ENCODE results near the gene SLC17A8.
"Not testable (repeated sequence)": the region's sequence is repeated elsewhere in the genome, so short reads cannot be mapped to it uniquely, and the experiment has no call there.

Gene SLC17A8

GRCh38 chr12:100427078-100427477 lies 70.2 kb downstream of the SLC17A8 start:
- no peak for DNase-seq (ENCODE audit: low read depth in 2 of 2)

DNA sequence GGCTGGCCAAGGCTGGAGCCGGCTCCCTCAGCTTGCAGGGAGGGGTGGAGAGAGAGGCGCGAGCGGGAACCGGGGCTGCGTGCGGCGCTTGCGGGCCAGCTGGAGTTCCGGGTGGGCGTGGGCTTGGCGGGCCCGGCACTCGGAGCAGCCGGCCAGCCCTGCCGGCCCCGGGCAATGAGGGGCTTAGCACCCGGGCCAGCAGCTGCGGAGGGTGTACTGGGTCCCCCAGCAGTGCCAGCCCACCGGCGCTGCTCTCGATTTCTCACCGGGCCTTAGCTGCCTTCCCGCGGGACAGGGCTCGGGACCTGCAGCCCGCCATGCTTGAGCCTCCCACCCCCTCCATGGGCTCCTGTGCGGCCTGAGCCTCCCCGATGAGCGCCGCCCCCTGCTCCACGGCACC lies 73.4 kb downstream of the SLC17A8 start:
- DNase-seq (ENCODE audit: low read depth in 2 of 2) = not testable (repeated sequence)

DNA sequence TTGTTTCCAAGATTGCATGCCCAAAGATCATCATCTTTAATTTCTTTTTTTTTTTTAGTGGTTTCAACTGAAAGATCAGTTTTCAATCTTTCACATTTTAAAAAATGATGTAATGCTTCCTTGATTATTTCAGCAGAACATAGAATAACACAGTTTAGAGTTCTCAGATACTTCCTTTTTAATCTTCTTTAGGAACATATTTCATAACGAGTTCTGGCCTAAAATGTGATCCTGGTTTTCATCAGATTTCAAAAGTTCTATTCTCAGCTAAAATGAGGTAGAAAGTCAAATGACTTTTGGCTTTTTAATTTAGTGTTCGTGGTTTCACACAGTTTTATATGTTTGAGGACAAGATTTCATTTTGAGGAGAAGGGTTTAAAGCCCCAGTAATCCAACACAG lies 76.8 kb downstream of the SLC17A8 start:
- no peak for DNase-seq (ENCODE audit: low read depth in 2 of 2)

- DNase-seq (ENCODE audit: low read depth in 2 of 2) = no peak
These were observed 77.3 kb downstream of the SLC17A8 start for GRCh38 chr12:100434177-100434576.

- no peak for DNase-seq (ENCODE audit: low read depth in 2 of 2)
These were observed 79.1 kb downstream of the SLC17A8 start for GRCh38 chr12:100435957-100436356.

DNA sequence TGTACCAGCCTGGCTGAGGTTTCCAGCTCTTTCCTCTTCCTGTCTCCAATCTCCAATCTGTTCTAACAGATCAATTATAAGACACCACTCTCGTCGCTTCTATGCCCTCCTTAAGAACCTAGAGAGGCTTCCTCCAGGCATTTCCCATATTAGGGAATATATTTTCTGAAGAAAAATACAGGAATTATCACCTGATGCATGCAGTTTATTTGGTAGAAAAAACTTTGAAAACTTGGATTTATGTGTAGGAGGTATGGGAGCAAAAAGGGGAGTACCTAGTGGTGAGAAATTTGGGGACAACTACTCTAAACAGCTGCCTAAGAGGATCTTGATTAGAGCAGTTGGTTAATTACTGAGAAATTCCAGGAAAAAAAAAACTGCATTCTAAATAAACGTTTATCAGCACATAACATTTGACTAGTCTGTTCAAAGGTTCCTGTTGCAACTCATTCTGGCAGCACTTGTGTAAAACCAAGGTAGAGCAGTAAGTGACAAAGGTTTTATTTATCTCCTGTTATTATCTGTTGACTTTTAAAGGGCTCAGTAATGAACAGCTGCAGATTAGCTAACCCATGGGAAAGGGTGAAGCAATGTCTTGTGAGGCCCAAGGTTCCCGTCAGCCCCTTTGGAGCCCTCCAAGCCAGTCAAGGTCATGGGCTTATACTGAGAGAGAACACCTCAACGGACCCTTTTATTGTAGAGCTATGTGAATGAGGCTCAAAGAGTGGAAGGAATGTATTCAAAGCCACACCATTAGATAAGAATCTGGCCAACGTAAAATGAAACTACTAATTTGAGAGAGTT lies 80.4 kb downstream of the SLC17A8 start:
- DNase-seq (ENCODE audit: low read depth in 2 of 2) = no peak

- no peak for DNase-seq (ENCODE audit: low read depth in 2 of 2)
These were observed 82.9 kb downstream of the SLC17A8 start for GRCh38 chr12:100439797-100440196.

- DNase-seq (ENCODE audit: low read depth in 2 of 2) = no peak
These were observed 85.5 kb downstream of the SLC17A8 start for GRCh38 chr12:100442403-100442802.

DNA sequence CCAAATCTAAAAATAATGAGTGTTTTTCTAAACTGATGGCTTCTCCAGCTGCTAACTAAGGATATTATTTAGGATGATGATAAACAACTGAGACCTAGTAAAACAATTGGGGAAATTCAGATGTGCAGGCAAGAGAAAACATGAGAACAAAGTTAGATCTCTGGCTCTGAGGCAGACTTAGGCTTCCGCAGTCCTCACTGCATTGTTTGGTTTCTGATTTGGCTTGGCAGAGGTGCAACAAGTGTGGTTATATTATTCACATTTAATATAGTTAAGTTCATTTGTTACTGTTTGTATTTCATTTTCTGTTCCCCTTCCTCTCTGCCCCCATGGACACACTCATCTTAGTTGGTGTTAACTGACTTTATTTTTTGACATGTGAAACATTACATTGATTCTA lies 86.6 kb downstream of the SLC17A8 start:
- DNase-seq (ENCODE audit: low read depth in 2 of 2) = no peak

GRCh38 chr12:100445081-100445481 lies 88.2 kb downstream of the SLC17A8 start:
- no peak for DNase-seq (ENCODE audit: low read depth in 2 of 2)

GRCh38 chr12:100447381-100447780 lies 90.5 kb downstream of the SLC17A8 start:
- no peak for DNase-seq (ENCODE audit: low read depth in 2 of 2)

DNA sequence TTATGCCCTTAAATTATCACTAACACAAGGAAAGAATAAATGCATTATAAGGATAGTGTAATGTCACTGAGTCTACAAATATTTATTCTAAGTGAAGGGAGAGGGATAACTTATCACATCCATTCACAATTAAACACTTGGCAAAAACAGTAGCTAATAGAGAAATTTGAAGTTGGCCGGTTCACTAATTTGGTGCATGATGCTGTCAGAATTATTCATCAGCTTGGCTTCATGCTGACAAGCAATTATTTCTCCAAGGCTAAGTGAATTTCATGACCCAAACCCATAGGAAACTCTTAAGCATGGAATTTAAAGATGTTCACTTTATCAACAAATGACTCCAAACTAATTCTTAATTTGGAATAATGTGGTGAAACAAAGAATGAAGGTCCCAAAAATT lies 91.8 kb downstream of the SLC17A8 start:
- DNase-seq (ENCODE audit: low read depth in 2 of 2) = no peak

- no peak for DNase-seq (ENCODE audit: low read depth in 2 of 2)
These were observed 93.9 kb downstream of the SLC17A8 start for GRCh38 chr12:100450735-100451134.

DNA sequence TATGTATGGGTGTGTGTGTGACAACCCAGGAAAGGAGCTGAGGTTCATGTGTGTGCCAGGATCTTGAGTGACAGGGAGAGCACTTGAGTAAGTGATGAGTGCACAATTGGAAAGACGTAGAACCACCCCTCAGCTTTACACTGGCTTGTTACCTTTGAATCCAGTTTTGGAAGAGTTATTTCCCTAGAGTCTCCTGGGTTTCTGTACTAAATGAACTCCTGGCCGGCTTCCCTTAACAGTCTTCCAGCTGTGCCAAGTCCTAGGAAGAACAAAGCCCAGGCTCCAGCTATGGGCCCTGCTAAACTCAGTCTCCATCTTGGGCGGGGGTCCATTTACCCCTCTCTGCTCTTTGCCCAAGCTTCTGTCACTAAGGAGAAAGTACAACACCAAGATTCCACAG lies 97.1 kb downstream of the SLC17A8 start:
- DNase-seq (ENCODE audit: low read depth in 2 of 2) = no peak

DNA sequence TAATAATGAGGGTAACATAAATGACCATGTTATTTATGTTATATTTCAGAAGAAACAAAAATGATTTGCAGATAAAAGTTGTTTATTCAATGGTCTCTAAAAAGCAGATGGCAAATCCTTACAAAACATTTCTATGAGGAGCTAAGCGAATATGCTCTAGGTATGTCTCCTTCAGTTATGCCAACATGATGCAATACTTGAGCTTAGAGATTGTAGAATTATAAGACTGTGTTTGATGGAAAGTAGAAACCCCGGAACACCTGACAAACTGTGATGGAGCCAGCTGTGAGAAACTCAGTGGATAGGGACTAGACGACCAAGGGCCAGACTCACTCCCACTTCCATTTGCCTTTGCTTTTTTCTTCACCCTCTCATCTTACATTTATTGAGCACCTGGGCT lies 99.0 kb downstream of the SLC17A8 start:
- DNase-seq (ENCODE audit: low read depth in 2 of 2) = no peak

- DNase-seq (ENCODE audit: low read depth in 2 of 2) = no peak
These were observed 101.3 kb downstream of the SLC17A8 start for GRCh38 chr12:100458191-100458590.

DNA sequence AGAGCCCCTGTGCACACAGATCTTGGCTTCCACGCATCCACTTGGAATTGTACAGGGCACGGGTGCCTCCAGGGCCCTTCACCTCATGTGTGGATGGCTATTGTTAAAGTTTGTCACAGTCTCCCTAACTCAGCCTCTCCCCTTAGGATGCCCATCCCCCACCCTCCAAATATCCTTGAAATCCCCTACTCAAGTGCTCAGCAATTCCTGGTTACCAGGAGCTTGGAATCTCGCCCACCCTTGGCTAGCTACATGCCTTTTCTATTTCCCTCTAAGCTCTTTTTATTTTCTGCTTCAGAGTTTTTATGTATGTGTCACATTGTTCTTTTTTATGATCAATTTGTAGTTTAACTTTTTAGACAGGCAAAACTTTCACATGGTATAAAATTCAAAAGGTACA lies 103.8 kb downstream of the SLC17A8 start:
- DNase-seq (ENCODE audit: low read depth in 2 of 2) = no peak

DNA sequence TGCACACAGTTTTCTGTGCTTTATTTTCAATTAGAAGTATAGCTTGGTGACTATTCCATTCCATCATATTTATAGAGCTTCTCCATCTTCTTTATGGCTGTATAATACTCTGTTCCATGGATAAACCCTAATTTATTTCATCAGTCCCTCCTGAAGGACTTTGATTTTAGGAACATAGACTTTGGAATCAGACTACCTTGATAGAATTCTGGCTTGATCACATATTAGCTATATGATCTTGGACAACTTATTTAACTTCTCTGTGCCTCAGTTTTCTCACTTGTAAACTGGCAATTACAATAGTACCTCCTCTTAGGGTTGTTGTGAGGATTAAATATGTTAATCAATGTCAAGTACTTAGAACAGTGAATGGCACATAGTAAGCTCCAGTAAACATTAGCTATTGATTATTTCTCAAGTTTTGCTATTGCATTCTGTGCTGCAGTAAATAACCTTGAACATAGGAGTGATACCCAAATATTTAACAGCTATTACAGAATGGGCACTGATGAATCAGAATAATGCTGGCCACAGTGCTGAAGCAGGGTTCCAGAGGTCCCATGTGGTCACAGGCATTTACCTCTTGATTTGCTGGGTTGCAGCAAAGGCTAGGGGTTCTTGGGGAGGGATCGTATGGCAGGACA lies 104.6 kb downstream of the SLC17A8 start:
- DNase-seq (ENCODE audit: low read depth in 2 of 2) = no peak

DNA sequence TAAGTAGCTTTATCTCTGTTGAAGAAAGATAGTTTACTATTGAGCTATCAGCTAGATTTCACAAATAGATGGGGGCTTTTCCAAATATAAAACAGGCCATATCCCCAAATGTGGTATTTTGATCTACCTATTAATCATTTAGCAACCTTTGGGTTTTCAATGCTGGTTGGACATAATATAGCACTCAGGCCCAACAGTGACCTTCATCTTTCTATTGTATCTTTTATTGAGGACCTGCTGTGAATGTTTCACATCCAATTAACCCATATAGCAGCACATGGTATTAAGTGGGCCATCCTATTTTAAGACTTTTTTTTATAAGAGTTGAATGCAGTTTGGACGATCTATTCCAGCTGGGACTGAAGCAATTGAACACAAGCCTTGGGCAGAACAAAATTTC lies 106.8 kb downstream of the SLC17A8 start:
- no peak for DNase-seq (ENCODE audit: low read depth in 2 of 2)

GRCh38 chr12:100464529-100464928 lies 107.7 kb downstream of the SLC17A8 start:
- DNase-seq (ENCODE audit: low read depth in 2 of 2) = no peak

GRCh38 chr12:100468126-100468525 lies 111.3 kb downstream of the SLC17A8 start:
- no peak for DNase-seq (ENCODE audit: low read depth in 2 of 2)
